Measurements from ENCODE around the gene MICAL2.

Gene MICAL2

GRCh38 chr11:12157241-12157661 is 46.9 kb downstream of the MICAL2 start:
- no peak for DNase-seq

DNA sequence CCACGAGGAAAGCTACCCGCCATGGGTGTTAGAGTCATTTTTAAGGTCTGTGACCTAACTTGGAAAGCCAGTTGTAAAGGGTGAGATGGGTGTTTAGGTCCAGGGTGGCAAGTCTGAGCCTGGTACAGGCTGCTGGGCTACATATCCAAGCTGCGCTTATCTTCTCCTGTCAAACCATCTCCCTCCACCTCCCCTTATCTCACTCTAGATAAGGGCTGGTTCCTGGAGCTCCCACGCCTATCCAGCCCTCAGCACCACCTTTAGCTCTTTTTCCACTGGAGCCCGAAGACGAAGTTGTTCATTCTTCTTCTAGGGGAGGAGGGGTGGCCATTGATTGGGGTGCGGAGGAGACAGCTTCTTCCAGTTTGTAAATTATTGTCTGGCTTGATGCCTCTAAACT is 48.5 kb downstream of the MICAL2 start:
- DNase-seq = no peak

GRCh38 chr11:12159351-12160099 is 49.1 kb downstream of the MICAL2 start:
- DNase-seq = no peak

GRCh38 chr11:12160231-12160630 is 49.8 kb downstream of the MICAL2 start:
- no peak for DNase-seq

- peak; percentile 63 to 90 for DNase-seq
Observed at GRCh38 chr11:12160680-12161079, 50.3 kb downstream of the MICAL2 start.

DNA sequence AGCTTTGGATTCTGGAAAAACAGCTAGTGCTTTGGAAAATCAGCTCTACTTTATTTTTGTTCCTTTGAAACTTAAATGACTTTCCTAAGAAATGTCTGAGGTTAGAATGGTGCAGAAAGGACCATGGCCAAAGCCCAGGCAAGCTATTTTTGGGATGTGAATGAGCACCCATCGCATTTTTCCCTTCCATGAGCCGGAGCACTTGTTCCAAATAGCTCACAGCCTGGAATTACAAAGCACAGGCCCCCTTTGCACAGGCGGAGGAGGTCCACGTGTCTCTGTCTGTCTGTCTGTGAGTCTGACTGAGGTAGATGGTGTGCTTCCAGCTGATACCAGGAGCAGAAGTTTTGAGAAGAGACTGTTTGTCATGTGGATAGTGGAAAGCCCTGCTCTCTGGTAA is 50.7 kb downstream of the MICAL2 start:
- no peak for DNase-seq

DNA sequence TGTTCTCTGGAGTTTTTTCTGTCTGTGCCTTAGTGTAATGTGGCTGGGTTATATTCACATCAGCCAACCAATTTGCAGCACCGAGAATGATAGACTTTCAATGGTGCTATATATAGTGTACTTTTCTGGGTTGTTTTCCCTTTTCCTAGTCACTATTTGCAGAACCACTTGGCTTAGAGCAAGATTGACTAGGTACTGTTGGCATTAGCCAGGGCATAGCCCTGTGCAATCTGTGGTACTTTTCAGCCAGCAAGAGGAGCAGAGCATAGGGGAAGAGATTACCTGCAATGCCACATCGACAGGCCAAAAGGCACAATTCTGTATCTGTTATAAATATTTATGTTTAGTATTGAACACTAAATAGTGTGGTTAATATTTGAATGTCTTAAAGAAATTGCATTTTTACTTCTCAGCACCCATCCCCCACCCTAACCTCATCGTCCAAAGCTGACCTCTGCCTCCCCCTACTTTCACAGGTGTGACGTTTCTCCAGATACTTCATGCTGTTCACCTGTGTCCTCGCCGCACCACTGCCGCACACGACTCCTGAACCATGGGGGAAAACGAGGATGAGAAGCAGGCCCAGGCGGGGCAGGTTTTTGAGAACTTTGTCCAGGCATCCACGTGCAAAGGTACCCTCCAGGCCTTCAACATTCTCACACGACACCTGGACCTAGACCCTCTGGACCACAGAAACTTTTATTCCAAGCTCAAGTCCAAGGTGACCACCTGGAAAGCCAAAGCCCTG is 51.4 kb downstream of the MICAL2 start:
- no peak for DNase-seq

GRCh38 chr11:12162652-12163051 is 52.3 kb downstream of the MICAL2 start:
- DNase-seq = no peak

- DNase-seq = no peak
Observed at GRCh38 chr11:12163181-12163941, 53.0 kb downstream of the MICAL2 start.

DNA sequence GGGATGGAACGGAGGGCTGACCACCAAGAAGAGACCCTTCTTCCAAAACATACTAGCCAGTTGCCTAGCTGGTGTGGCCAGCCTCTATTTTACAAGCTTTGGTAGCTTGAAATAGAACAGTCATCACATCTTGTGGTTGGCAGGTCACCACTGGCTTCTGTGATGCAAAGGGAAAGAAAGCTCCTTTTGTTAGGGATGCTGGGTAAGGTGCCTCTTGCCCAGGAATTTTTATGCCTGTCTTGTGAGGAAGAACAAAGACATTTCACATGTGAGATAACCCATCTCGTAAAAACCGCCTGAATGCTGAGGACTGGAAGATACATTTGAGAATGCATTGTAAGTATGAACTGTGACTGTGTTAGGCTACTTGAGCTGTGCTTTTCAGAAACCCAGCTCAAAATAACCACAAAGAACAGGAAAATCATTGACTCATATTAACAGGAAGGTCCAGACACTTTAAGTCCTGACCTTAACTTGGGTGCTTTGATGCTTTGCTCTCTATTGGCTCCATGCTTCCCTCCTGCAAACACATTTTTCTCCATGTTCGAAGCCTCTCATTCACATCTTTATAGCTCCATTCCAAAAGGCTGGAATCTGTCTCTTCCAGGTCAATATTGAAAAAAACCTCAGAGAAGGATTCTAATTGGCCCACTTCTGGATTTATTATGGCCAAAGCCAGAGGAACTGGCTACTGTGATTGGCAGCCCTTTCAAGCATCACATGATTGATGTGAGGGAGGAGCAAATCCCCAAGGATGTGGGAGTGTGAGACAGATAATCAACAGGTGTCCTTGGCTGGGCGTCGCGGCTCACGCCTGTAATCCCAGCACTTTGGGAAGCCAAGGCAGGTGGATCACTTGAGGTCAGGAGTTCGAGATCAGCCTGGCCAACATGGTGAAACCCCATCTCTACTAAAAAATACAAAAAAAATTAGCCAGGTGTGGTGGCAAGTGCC is 53.9 kb downstream of the MICAL2 start:
- no peak for DNase-seq

- DNase-seq = no peak
Observed at GRCh38 chr11:12165237-12165875, 55.0 kb downstream of the MICAL2 start.

- no peak for DNase-seq
Observed at GRCh38 chr11:12166299-12167060, 56.1 kb downstream of the MICAL2 start.

GRCh38 chr11:12167061-12168000 is 56.9 kb downstream of the MICAL2 start:
- DNase-seq = peak in 1 of 2 experiments; percentile 17

DNA sequence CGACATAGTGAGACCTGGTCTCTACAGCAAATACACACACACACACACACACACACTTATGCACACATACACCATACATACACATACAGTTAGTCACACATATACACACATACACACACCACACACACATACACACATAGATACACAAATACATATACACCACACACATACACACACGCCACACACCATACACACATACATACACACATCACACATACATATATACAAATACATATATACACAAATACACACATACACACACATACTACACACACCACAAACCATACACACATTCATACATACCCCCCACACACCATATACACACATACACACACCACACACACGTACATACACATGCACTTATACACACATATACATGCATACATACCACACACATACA is 57.7 kb downstream of the MICAL2 start:
- DNase-seq = no peak

- no peak for DNase-seq
Observed at GRCh38 chr11:12169822-12170221, 59.4 kb downstream of the MICAL2 start.

DNA sequence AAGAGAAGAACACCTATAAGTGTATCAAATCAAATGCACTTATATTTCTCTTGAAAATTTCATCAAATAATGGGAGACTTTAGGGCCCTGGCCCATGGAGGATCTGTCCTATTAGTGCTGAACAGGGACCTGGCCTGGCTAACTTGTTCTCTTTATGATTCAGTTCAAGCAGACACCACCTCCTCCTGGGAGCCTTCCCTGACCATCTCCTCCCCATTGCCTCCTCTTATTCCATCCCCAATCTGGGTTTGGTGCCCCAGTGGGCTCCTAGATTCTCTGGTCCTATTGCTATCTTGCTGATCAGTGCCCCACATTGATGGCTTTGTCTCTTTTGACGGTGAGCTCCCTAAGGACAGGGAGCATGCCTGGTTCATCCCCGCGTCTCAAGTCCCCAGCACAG is 60.1 kb downstream of the MICAL2 start:
- DNase-seq = no peak

GRCh38 chr11:12170984-12171383 is 60.6 kb downstream of the MICAL2 start:
- DNase-seq = no peak

DNA sequence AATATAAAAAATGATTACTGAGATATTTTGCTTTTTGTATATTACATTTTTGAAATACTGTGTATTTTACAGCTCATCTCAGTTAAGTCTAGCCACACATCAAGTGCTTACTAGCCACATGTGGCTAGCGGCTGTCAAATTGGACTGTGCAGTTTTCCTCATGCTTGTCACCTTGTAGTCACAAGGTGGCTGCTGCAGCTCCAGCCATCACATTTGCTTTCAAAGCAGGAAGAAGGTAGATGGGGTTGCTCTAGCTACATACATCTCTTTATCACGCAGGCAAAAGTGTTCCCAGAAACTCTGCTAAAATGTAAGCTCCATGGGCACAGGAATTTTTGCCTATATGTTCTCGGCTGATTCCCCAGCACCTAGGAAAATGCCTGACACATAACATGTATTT is 61.5 kb downstream of the MICAL2 start:
- no peak for DNase-seq

DNA sequence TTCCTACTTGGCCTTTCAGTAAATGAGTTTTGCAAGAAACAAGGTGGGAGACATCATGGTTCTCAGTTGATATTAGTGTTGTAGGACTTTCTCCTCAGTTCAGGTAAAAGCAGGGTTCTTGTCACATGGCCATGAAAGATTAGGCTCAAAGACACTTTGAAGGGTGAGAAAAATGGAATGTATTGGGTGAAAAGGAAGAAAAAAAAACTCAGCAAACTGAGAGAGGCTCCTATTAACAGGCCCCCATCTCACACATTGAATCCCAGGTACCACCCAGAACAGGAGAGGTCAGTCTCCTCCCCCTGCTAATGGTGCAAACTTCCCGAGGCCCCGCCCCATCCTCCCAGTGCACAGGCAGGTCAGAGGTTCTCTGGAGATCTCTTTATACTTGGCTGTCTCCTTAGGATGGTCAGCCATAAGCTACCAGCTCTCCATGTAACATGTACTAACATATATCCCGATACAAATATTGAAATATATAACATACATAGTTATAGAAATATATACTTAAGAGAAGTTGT is 62.2 kb downstream of the MICAL2 start:
- no peak for DNase-seq

GRCh38 chr11:12173111-12173510 is 62.7 kb downstream of the MICAL2 start:
- DNase-seq = no peak

Data from NCI-H187 (cell line).